Activated CD8-positive, alpha-beta T cell treated with anti-CD3 and anti-CD28 coated beads for 36 hours (primary cell): Measurements from ENCODE around the gene AMMECR1L. TPM values are rescaled to one million over a fixed set of nuclear protein-coding genes. Genes with fewer than 3 reads are reported as not detected.
"Not testable (repeated sequence)": the region's sequence is repeated elsewhere in the genome, so short reads cannot be mapped to it uniquely, and the experiment has no call there.

Experiments
- ATAC-seq: fragments of 200-7000 bp; cut with Tn5 transposase; one replicate; pipeline ENCODE4 v1.10.0; 2021; ENCODE audit warnings: mild to moderate bottlenecking, moderate library complexity
- CTCF ChIA-PET: fragments of 350-600 bp; sonication (Branson Sonifier 250); formaldehyde crosslinking; loops from one replicate; lab custom pipeline; 2021; ENCODE audit warnings: antibody characterized with exemption; lab: Charles Lee
- POLR2A ChIA-PET: fragments of 350-600 bp; sonication (Branson Sonifier 250); formaldehyde crosslinking; loops from one replicate; lab custom pipeline; 2021; ENCODE audit warnings: antibody characterized with exemption; lab: Charles Lee
- DNase-seq: peaks from one replicate; pipeline ENCODE4 v3.0.0-alpha.2; 2020
- H3K27ac Mint-ChIP-seq: one replicate; pipeline ENCODE4 v1.8.0; 2021; ENCODE audit warnings: mild to moderate bottlenecking, mixed read lengths
- H3K27me3 Mint-ChIP-seq: one replicate; pipeline ENCODE4 v1.8.0; 2021; ENCODE audit warnings: mixed read lengths
- H3K36me3 Mint-ChIP-seq: one replicate; pipeline ENCODE4 v1.8.0; 2021; ENCODE audit warnings: low read depth, mixed read lengths
- H3K4me1 Mint-ChIP-seq: one replicate; pipeline ENCODE4 v1.8.0; 2021; ENCODE audit warnings: low read depth, mixed read lengths
- H3K4me3 Mint-ChIP-seq: one replicate; pipeline ENCODE4 v1.8.0; 2021; ENCODE audit warnings: mild to moderate bottlenecking, moderate library complexity, mixed read lengths
- H3K9me3 Mint-ChIP-seq: one replicate; pipeline ENCODE4 v1.8.0; 2021; ENCODE audit warnings: mixed read lengths
- CTCF ChIP-seq: fragments of 200-600 bp; IDR thresholded peaks from one replicate; pipeline ENCODE4 v1.8.0; 2022; ENCODE audit warnings: antibody characterized with exemption, mild to moderate bottlenecking
- intact Hi-C: fragments of 100-400 bp; cut with micrococcal nuclease; formaldehyde crosslinking; loops from one replicate; pipeline ENCODE4 v1.10.0; 2022
- total RNA-seq, 2 experiments: library from RNA; stranded (reverse); gene quantifications; one replicate each; pipeline ENCODE4 v1.2.3, GENCODE V29; 2021

The AMMECR1L gene
- total RNA-seq, 2 experiments from 2014 or later = 12.5 to 13.1 TPM

GRCh38 chr2:127917916-127918315 lies 32.2 kb upstream of the AMMECR1L start:
- intact Hi-C loops = no loop called here
- no peaks in the 10 kb centered on the region for H3K36me3 Mint-ChIP-seq
- POLR2A ChIA-PET = no interaction called here
- no peak overlapping the region for H3K27ac Mint-ChIP-seq
- TF ChIP-seq CTCF = no peak
- H3K9me3 Mint-ChIP-seq = no peaks in the 10 kb centered on the region
- H3K27me3 Mint-ChIP-seq = no peaks in the 10 kb centered on the region
- no peaks in the 10 kb centered on the region for H3K4me1 Mint-ChIP-seq
- no peak overlapping the region for H3K4me3 Mint-ChIP-seq
- CTCF ChIA-PET = no interaction called here
- ATAC-seq = no peak
- DNase-seq = no peak

- H3K4me1 Mint-ChIP-seq = no peaks in the 10 kb centered on the region
- ChIA-PET POLR2A (no interaction called here), CTCF (no interaction called here)
- H3K27me3 Mint-ChIP-seq = no peaks in the 10 kb centered on the region
- intact Hi-C loops = no loop called here
- DNase-seq = no peak
- ATAC-seq = no peak
- H3K27ac Mint-ChIP-seq = no peak overlapping the region
- no peak overlapping the region for H3K4me3 Mint-ChIP-seq
- no peaks in the 10 kb centered on the region for H3K9me3 Mint-ChIP-seq
- no peak for TF ChIP-seq CTCF
- H3K36me3 Mint-ChIP-seq = no peaks in the 10 kb centered on the region
These were observed 28.2 kb upstream of the AMMECR1L start for GRCh38 chr2:127913808-127914457.

- no peak overlapping the region for H3K27ac Mint-ChIP-seq
- H3K4me1 Mint-ChIP-seq = no peaks in the 10 kb centered on the region
- no peaks in the 10 kb centered on the region for H3K27me3 Mint-ChIP-seq
- H3K36me3 Mint-ChIP-seq = no peaks in the 10 kb centered on the region
- ATAC-seq (no peak), DNase-seq (no peak)
- POLR2A ChIA-PET = no interaction called here
- no peak for TF ChIP-seq CTCF
- H3K9me3 Mint-ChIP-seq = no peaks in the 10 kb centered on the region
- intact Hi-C loops = no loop called here
- no peak overlapping the region for H3K4me3 Mint-ChIP-seq
- CTCF ChIA-PET = no interaction called here
These were observed 26.0 kb upstream of the AMMECR1L start for GRCh38 chr2:127911737-127912136.

DNA sequence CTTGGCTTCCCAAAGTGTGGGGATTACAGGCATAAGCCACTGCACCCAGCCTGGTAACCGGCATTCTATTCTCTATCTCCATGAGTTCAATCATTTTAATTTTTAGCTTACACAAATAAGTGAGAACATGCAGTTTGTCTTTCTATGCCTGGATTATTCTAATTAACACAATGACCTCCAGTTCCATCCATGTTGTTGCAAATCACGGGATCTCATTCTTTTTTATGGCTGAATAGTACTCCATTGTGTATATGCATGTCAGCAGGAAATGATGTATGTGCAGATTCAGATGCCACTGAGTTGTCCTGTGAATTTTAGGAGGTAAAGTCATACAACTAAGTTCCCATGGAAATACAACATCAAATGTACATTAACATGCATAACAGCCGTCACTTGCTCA lies 24.7 kb upstream of the AMMECR1L start:
- H3K27ac Mint-ChIP-seq = no peak overlapping the region
- DNase-seq = no peak
- TF ChIP-seq CTCF = no peak
- H3K4me1 Mint-ChIP-seq = peaks cover under 1% of the 10 kb centered on the region
- no peak overlapping the region for H3K4me3 Mint-ChIP-seq
- ChIA-PET CTCF (no interaction called here), POLR2A (no interaction called here)
- H3K36me3 Mint-ChIP-seq = no peaks in the 10 kb centered on the region
- no peaks in the 10 kb centered on the region for H3K9me3 Mint-ChIP-seq
- no peak for ATAC-seq
- intact Hi-C loops = no loop called here
- H3K27me3 Mint-ChIP-seq = peaks cover 1% of the 10 kb centered on the region

- POLR2A ChIA-PET = no interaction called here
- intact Hi-C loops = no loop called here
- DNase-seq (no peak), ATAC-seq (no peak)
- Mint-ChIP-seq H3K9me3 (no peaks in the 10 kb centered on the region), H3K27me3 (peaks cover 3% of the 10 kb centered on the region), H3K36me3 (no peaks in the 10 kb centered on the region), H3K4me1 (peaks cover 2% of the 10 kb centered on the region), H3K4me3 (no peak overlapping the region), H3K27ac (no peak overlapping the region)
- CTCF ChIA-PET = interaction anchor here (0.6 kb wide), 1 partner anchor 10 kb away, joined by 3 read pairs; no protein-coding TSS in a partner anchor
- TF ChIP-seq CTCF = no peak
These were observed 23.3 kb upstream of the AMMECR1L start for GRCh38 chr2:127909019-127909418.

GRCh38 chr2:127907733-127908400 lies 22.1 kb upstream of the AMMECR1L start:
- POLR2A ChIA-PET, intact Hi-C loops, H3K36me3 Mint-ChIP-seq, ATAC-seq, CTCF ChIA-PET, DNase-seq, H3K4me3 Mint-ChIP-seq, H3K9me3 Mint-ChIP-seq, H3K27ac Mint-ChIP-seq, H3K27me3 Mint-ChIP-seq, H3K4me1 Mint-ChIP-seq: not testable (repeated sequence)
